Endometrial microvascular endothelial cells (primary cell): ENCODE measurements around the gene NRBF2. TPM values are rescaled to one million over a fixed set of nuclear protein-coding genes. Genes with fewer than 3 reads are reported as not detected.

Experiments used
- in situ Hi-C: cut with HindIII; loops from 2 replicates; pipeline ENCODE4 v1.10.0; 2017; ENCODE audit warnings: low sequenced_read_pairs, low pct_unique_long_range_greater_than_20kb; ENCODE audit errors: inconsistent ontology term
- total RNA-seq: library from RNA; depleted of rRNA; stranded (reverse); fragments of >200 nt; gene quantifications from one replicate; pipeline ENCODE4 v1.2.3, GENCODE V29; 2015; ENCODE audit errors: inconsistent ontology term

The NRBF2 gene
- total RNA-seq, 1 donor from 2014 or later, result 16.0 TPM

DNA sequence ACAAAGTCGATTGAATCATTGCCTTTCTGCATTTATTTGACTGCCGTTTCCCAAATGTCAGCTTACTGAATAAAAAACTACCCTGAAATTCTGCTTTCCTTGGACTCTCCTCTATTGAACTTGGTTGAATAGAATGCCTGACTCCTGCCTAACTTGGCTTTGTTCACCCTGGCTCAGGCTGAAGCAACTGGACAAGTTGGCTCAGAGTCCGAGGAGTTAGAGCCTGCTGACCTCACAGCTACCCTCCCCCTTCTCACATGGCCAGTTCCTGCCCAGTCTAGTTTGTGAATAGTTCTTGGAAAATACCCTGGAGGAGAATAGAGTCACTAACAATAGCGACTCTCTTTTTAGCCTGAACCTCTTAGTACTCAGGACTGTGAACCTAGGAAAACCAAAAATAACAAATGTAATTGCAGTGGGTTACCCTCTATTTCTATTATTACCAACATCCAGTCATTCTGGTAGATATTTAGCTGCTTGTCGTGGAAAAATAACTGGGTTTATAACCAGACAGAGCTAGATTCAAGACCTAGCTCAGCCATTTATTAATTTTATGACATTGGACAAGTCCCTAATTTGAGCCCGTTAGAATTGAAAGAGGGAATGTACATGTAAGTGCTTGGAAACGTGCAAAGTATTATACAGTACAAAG, 17.3 kb upstream of the NRBF2 start:
- in situ Hi-C loops, result no loop called here

DNA sequence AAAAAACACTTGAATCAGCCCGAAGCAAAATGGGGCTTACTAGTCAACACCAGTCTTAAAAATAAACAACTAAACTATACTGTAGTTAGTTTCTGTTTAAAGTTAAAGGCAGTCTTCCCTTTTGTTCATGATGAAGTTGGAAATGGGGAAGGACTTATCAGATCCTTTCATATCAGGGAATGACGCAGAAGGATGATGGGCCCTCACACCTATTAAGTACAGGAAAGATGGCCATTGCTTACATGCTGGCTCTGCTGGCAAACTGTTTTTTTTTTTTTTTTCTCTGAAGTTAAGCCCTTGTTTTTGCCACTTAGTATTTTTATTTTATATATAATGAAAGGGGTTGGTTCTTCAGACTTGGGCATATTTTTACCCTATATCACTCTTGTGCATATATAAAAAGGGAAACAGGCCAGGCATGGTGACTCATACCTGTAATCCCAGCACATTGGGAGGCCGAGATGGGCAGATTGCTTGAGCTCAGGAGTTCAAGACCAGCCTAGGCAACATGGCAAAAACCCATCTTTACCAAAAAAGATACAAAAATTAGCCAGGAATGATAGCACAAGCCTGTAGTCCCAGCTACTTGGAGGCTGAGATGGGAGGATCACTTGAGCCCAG, 16.6 kb upstream of the NRBF2 start:
- in situ Hi-C loops, result no loop called here

DNA sequence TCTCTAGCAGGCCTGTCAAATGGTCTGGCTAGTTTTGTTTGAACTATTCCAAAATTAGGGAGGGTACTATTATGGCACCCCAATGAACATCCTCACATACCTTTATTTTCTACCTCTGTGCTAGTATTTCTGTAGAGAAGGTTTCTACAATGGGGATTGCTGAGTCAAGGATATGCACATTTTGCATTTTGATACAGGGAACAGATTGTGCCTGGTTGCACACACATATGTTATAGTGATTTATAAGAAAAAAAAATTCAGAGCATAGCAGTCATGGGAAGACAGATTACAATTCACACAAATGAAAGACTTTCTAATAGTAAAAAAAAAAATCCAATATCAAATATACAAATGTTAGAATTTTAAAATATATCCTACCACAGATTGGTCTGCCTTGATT, 14.1 kb upstream of the NRBF2 start:
- in situ Hi-C loops, result no loop called here

DNA sequence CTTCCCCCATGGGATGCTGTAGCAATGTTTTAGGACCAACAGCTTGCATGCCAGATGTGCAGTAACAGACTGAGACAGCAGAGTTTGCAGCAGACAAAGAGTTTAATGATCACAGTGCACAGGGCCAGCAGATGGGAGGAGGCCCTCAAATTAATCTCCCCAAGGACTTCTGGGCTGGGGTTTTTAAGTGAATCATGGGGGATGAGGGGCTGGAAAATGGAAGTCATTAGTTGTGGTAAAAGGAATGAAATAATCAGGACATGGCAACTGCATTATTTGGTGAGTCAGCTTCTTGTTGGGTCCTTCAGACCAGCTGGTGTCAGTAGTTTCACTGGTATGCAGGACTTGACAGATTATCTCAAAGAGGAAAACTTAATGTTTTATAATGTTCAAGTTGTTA, 12.6 kb upstream of the NRBF2 start:
- in situ Hi-C loops, result no loop called here

DNA sequence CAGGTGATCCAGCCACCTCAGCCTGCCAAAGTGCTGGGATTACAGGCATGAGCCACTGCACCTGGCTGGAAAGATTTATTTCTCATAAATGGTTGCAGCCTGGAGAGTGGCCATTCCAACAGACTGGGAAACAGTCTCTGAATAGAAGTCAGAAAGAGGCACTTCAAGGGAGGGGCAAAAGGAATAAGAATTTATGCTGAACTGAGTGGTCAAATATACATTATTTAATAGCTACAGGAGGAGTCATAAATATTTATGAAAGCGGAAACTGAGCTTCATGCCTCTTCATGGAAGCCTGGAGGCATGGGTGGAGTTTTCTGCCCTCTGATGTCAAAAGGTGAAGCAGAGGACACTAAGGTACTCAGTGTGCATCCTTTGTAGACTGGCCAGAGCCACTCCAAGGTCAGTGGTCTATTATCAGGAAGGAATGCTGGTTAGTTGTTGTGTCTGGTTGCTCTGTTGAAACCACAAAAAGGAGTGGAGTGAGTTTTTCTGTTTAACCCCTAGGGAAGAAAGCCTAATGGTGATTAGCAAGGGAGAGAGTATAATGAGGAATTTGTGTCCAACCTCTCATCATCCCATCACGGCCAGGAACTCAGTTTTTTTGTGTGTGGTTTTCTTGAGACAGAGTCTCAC, 9.3 kb upstream of the NRBF2 start:
- in situ Hi-C loops, result no loop called here

DNA sequence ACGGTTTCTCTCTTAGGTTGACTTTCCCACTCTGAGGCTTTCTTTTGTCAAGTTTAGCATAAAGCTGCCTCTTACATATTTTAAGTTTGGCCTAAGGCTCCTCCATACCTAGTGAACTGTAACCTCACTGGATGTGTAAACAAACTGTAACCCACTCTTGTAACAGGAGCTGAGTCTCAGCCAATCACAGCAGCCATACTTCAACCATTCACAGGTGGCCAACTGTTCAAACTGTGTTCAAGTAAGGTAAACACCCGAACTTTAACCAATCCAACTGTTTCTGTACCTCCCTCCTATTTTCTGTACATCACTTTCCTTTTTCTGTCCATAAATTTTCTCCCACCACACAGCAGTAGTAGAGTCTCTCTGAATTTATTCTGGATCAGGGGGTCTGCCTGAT, 7.7 kb upstream of the NRBF2 start:
- in situ Hi-C loops, result no loop called here

DNA sequence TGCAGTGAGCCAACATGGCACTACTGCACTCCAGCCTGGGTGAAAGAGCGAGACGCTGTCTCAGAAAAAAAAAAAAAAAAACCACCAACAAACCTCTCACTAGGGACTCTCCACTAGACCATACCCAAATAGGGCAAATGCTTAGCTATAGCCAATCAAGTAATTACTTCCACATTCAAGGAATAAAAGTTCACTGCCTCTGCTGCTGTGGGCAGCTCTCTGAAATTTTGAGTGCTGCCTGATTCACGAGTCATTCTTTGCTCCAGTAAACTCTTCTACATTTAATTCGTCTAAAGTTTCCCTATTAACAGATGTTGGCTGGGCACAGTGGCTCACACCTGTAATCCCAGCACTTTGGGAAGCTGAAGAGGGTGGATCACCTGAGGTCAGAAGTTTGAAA, 4.7 kb upstream of the NRBF2 start:
- in situ Hi-C loops, result no loop called here

DNA sequence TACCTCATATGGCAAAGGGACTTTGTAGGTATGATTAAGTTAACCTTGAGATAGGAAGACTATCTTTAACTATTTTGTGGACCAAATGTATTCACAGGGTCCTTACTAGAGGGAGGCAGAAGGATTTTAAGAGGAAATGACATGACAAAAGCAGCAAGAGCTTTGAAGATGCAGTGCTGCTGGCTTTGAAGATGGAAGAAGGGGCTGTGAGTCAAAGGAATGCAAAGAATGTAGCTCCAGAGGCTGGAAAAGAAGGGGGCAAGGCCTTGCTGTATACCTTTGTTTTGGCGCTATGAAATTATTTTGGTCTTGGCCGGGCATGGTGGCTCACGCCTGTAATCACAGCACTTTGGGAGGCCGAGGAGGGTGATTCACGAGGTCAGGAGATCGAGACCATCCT, 3.2 kb upstream of the NRBF2 start:
- in situ Hi-C loops, result no loop called here

DNA sequence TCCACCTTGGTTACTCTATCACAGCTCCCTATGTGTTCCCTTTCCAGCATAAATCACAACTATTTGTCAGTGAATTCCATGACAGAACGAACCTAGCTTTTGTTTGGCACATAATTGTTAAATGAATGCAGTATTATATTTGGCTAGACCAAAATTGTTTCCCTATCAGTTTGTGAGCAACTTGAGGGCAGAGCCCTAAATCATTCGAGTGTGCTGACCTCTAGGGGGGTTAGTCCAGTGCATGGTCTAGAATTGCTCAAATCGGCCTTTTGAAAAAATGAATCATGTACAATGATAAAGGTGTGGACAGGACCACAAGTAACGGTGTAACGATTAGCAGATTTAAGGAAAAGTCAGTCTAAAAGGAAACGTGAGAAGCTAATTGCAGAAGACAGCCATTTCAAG, 475 bp upstream of the NRBF2 start:
- in situ Hi-C loops, result no loop called here

DNA sequence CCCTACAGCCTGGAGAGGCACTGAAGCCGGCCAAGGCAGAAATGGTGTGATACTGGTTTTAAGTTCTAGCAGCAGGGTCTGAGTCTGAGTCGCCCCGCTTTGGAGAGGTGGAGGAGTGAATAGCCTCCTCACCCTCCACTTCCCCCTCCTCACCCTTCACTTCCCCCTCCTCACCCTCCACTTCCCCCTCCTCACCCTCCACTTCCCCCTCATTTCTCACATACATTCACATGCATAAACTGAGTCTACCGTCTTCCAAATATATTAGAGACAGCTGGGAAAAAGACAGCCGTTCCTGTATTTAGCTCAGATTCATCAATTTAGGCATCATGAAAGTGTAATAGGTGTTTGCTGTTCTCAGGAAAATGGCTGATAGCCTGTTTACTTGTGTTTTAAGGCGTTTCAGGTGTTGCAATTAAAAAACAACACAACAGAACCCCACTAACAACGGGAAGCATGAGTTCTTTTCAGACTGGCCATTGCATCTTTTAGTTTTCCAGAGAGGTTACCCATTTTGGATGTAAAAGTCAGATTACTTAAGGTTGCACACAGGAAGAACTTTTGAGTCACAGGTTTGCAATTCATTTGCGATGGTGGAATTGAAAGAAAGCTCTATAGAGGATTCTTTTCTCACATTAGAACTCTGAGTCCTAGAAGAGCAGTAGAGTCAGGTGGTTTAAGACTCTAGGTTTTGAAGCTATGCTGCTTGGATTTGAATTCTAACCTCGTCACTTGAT, 861 bp downstream of the NRBF2 start:
- in situ Hi-C loops, result no loop called here

DNA sequence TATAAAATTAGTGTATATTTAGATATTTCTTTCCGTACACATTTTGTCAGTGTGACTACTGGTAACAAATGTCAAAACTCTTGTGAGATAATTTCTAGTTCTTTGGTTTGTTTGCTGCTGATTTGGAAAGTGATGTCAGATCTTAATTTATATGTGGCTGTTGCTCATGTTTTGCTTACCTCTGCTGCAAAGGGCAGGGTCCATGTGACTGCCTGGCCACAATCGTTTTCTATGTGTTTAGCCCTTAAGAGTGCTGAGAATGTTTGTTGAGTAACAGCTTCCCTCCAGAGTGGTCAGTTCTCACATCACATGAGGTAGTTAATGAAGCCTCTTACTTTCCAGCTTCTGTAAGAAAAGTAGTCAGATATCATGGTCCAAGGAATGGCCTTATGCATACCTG, 4.2 kb downstream of the NRBF2 start:
- in situ Hi-C loops, result no loop called here

DNA sequence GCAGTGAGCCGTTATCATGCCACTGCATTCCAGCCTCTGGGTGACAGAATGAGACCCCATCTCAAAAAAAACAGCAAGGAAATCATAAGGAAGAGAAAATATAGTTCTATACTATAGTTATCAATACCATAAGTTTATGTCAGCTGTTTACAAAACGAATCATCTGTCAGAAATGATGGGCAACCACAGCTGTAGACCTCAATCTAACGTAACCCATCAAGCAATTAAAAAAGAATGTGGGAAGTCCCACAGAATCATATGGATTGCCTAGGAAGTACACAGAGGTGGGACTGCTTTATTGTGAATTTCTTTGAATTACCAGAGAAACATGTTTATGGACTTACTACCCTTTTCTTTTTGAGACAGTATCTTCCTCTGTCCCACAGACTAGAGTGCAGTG, 6.9 kb downstream of the NRBF2 start:
- in situ Hi-C loops, result no loop called here

DNA sequence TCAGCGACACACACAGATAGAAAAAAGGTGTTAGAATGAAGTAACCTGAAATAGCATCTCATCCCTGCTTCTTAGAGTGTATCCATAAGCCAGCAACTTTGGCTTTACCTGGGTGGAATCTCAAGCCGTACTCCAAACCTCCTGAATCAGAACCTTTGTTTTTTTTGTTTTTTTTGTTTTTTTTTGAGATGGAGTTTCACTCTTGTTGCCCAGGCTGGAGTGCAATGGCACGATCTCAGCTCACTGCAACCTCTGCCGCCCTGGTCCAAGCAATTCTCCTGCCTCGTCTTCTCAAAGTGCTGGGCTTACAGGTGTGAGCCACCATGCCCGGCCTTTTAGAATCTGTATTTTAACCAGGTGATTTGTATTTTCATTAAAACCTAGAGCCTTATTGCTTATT, 9.0 kb downstream of the NRBF2 start:
- in situ Hi-C loops, result no loop called here

DNA sequence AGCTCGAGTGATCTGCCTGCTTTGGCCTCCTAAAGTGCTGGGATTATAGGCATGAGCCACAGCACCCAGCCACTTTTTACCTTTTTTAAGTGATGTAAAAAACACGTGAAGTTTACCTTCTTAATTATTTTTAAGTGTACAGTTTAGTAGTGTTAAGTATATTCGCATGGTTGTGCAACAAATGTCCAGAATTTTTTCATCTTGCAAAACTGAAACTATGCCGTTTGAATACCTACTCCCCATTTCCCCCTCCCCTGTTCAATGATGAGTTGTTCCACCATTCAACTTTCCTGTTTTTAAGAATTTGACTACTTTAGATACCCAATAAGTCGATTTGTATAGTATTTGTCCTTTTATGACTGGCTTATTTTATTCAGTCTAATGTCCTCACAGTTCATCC, 10.9 kb downstream of the NRBF2 start:
- in situ Hi-C loops, result no loop called here

DNA sequence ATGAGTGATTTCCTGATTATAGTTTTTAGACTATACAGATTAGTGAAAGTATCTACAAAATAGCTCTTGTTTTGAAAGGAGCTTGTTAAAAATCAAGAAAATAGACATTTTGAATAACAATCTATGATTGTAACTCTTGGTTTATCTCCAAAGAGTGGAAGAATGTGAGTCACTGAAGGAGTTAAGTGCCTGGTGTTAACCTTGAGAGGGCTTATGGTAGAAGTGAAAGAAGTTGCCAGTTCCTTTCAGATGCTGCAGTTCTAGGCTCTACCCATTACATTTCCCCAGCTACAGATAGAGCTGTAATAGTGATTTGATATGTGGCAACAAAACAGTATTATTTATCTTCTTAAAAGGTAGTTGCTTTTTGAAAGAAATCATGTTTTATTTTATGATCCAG, 12.7 kb downstream of the NRBF2 start:
- in situ Hi-C loops, result no loop called here

DNA sequence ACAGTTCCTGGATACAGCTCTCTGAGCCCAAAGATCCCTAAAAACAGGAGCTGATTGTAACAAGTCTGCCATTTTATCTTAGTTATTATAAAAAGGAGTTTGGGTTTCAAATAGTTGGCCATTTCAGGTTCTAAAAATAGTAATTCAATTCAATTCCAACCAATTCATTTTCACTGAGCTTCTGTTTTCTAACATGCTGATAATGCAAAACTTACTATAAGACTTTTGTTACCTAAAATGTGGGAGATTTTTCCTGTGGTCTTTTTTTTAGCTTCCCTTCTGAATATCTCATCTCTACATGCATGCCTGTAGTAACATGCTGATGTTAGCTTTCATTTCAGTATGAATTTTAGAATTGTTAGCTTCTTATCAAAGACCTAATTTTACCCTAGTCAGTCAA, 13.4 kb downstream of the NRBF2 start:
- in situ Hi-C loops, result no loop called here

DNA sequence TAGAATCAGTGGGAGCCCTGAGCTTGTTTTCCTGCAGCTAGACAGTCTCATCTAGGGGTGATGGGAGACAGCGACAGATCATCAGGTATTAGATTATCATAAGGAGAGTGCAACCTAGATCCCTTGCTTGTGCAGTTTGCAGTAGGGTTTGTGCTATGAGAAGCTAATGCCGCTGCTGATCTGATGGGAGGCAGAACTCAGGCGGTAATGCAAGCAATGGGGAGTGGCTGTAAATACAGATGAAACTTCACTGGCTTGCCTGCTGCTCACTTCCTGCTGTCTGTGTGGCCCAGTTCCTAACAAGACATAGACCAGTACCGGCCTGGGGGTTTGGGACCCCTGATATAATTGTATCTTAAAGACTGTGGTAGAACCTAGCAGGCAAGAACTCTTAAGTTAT, 17.6 kb downstream of the NRBF2 start:
- in situ Hi-C loops, result loop anchor here (25.0 kb wide), 1 partner anchor 462 kb away; no protein-coding TSS in a partner anchor

DNA sequence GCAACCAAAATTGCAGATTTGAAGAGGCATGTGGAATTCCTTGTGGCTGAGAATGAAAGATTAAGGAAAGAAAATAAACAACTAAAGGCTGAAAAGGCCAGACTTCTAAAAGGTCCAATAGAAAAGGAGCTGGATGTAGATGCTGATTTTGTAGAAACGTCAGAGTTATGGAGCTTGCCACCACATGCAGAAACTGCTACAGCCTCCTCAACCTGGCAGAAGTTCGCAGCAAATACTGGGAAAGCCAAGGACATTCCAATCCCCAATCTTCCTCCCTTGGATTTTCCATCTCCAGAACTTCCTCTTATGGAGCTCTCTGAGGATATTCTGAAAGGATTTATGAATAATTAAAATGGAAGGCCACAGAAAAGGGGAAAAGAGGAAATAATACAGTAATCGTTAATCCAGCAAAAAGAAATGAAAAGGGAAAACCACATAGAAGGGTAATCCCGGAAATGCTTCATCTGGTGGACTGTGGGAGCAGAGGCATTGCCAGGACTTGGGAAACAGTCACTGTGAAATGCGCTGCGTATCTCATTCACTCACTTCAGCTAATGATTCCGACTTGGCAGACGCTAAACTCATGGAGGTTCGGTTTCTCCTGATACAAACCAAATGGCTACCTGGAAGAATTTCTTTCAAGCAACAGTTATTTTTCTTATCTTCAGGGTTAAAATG, 20.9 kb downstream of the NRBF2 start:
- in situ Hi-C loops, result loop anchor here (25.0 kb wide), 1 partner anchor 458 kb away; no protein-coding TSS in a partner anchor
